ENCODE measurements around the gene PIEZO1. TPM values are rescaled to one million over a fixed set of nuclear protein-coding genes. Genes with fewer than 3 reads are reported as not detected.

Gene PIEZO1
- total RNA-seq, 2 donors from 2014 or later = 37.7 to 73.2 TPM

- no peaks in the 10 kb centered on the region for H3K36me3 ChIP-seq
- H3K4me3 ChIP-seq = no peak overlapping the region
- DNase-seq (ENCODE audit: low spot score) = no peak
- peaks cover 0 to 27% of the 10 kb centered on the region in 2 donors for H3K4me1 ChIP-seq
- no peaks in the 10 kb centered on the region for H3K9me3 ChIP-seq
- TF ChIP-seq CTCF (IDR thresholded peaks at IDR 0.05) = no peak
- no peaks in the 10 kb centered on the region for H3K27me3 ChIP-seq
- H3K27ac ChIP-seq = no peak overlapping the region
Observed at GRCh38 chr16:88762258-88762870, 22.7 kb downstream of the PIEZO1 start.

- no peak overlapping the region for H3K27ac ChIP-seq
- DNase-seq (ENCODE audit: low spot score) = no peak
- H3K4me1 ChIP-seq = peaks cover 0 to 23% of the 10 kb centered on the region in 2 donors
- H3K9me3 ChIP-seq = no peaks in the 10 kb centered on the region
- H3K36me3 ChIP-seq = no peaks in the 10 kb centered on the region
- H3K27me3 ChIP-seq = no peaks in the 10 kb centered on the region
- H3K4me3 ChIP-seq = no peak overlapping the region
- no peak for TF ChIP-seq CTCF (IDR thresholded peaks at IDR 0.05)
Observed at GRCh38 chr16:88761830-88762229, 23.2 kb downstream of the PIEZO1 start.

DNA sequence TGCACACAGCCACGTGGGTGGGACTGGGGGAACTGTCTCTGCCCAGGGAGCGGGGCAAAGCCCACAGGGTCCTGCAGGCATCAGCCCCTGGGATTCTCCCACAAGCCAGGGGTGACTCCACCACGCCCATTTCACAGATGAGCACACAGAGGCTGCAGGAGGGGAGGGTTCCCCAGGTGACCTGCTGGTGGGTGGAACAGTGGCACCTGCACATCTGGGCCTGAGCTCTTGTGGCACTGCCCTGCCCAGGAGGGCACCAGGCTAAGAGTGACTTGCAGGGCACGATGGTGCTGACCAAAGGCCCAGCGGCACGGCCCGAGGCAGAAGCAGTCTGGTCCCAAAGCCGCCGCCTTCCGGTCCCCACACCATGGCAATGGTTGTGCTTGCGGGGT is 23.9 kb downstream of the PIEZO1 start:
- no peaks in the 10 kb centered on the region for H3K27me3 ChIP-seq
- H3K4me1 ChIP-seq = peaks cover 0 to 23% of the 10 kb centered on the region in 2 donors
- no peaks in the 10 kb centered on the region for H3K9me3 ChIP-seq
- no peak overlapping the region for H3K27ac ChIP-seq
- no peaks in the 10 kb centered on the region for H3K36me3 ChIP-seq
- no peak for DNase-seq (ENCODE audit: low spot score)
- TF ChIP-seq CTCF (IDR thresholded peaks at IDR 0.05) = no peak
- H3K4me3 ChIP-seq = no peak overlapping the region

DNA sequence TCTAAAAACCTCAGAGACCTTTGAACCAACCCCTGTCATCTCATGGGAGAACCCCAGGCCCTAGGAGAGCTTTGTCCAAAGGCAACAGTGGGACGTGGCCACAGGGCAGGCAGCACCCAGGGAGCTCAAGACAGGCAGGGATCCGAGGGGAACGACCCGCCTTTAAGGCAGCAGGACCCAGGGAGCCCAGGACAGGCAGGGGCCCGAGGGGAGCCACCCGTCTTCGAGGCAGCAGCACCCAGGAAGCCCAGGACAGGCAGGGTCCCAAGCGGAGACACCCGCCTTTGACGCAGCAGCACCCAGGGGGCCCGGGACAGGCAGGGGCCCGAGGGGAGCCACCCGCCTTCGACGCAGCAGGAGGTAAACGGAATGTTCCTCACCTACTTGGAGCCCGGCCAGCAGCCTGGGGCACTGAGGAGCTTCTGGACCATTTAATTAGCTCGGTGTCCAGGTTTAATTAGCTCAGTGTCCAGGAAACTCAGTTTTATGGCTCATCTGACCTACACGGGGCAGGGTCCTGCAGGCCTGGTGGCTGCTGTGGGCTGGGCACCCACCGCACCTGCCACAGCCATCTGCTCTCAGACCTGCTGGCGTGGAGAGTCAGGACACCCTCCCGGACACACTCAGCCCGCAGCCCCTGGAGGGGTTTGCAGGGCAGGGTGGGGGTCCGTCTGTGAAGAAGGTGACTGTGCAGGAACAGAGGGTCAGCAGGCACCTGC is 24.4 kb downstream of the PIEZO1 start:
- Histone ChIP-seq H3K4me3 (no peak overlapping the region), H3K27ac (no peak overlapping the region), H3K27me3 (no peaks in the 10 kb centered on the region), H3K4me1 (peaks cover 0 to 23% of the 10 kb centered on the region in 2 donors), H3K9me3 (no peaks in the 10 kb centered on the region), H3K36me3 (no peaks in the 10 kb centered on the region)
- TF ChIP-seq CTCF (IDR thresholded peaks at IDR 0.05) = no peak
- DNase-seq (ENCODE audit: low spot score) = no peak

DNA sequence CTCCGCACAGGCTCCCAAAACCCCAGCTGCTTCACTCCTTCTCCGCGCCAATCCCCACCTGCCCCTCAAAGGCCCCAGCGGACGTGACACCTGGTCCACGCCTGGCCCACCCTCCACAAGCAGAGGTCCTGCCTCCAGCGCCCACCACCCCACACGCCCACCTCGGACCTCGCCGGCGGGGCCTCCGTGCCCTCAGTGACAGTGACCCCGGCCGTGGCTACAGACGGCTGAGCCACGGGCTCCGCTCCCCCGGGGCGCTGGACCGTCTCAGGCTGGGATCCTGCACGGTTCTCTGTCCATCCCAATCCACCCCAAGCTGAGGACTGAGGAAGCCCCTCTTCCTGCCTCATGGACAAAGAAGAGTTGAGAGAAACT is 25.1 kb downstream of the PIEZO1 start:
- Histone ChIP-seq H3K27ac (no peak overlapping the region), H3K36me3 (no peaks in the 10 kb centered on the region), H3K27me3 (no peaks in the 10 kb centered on the region), H3K4me1 (peaks cover 0 to 23% of the 10 kb centered on the region in 2 donors), H3K9me3 (no peaks in the 10 kb centered on the region), H3K4me3 (no peak overlapping the region)
- DNase-seq (ENCODE audit: low spot score) = no peak
- no peak for TF ChIP-seq CTCF (IDR thresholded peaks at IDR 0.05)
